Activated naive CD8-positive, alpha-beta T cell treated with anti-CD3 and anti-CD28 coated beads, Interleukin-2, amount 50 U/mL, for 24 hours (primary cell): ENCODE data around the gene GPR137B.

ENCODE experiments used
- ATAC-seq: fragments of 150-1000 bp; cut with Tn5 transposase; one replicate; pipeline ENCODE4 v1.10.0; 2021
- DNase-seq: peaks from one replicate; pipeline ENCODE4 v3.0.0; 2021
- H3K27ac Mint-ChIP-seq: one replicate; pipeline ENCODE4 v1.8.0; 2021; ENCODE audit warnings: mild to moderate bottlenecking, mixed read lengths
- H3K27me3 Mint-ChIP-seq: one replicate; pipeline ENCODE4 v1.8.0; 2021; ENCODE audit warnings: mixed read lengths
- H3K36me3 Mint-ChIP-seq: one replicate; pipeline ENCODE4 v1.8.0; 2021; ENCODE audit warnings: low read depth, mixed read lengths
- H3K4me1 Mint-ChIP-seq: one replicate; pipeline ENCODE4 v1.8.0; 2021; ENCODE audit warnings: mixed read lengths
- H3K4me3 Mint-ChIP-seq: one replicate; pipeline ENCODE4 v1.8.0; 2021; ENCODE audit warnings: mild to moderate bottlenecking, moderate library complexity, mixed read lengths
- H3K9me3 Mint-ChIP-seq: one replicate; pipeline ENCODE4 v1.8.0; 2021; ENCODE audit warnings: mixed read lengths

GPR137B gene

GRCh38 chr1:236147068-236147467, 4.7 kb downstream of the GPR137B start:
- no peak for ATAC-seq
- DNase-seq: no peak
- peaks cover 1% of the 10 kb centered on the region for H3K27me3 Mint-ChIP-seq
- H3K27ac Mint-ChIP-seq: no peak overlapping the region
- H3K4me1 Mint-ChIP-seq: peaks cover 29% of the 10 kb centered on the region
- H3K36me3 Mint-ChIP-seq: peaks cover 5% of the 10 kb centered on the region
- no peaks in the 10 kb centered on the region for H3K9me3 Mint-ChIP-seq
- no peak overlapping the region for H3K4me3 Mint-ChIP-seq

- Mint-ChIP-seq H3K27me3 (no peaks in the 10 kb centered on the region), H3K4me1 (peaks cover 26% of the 10 kb centered on the region), H3K9me3 (no peaks in the 10 kb centered on the region), H3K27ac (no peak overlapping the region), H3K4me3 (no peak overlapping the region), H3K36me3 (peaks cover 5% of the 10 kb centered on the region)
- ATAC-seq (no peak), DNase-seq (no peak)
Observed at GRCh38 chr1:236147521-236148469, 5.5 kb downstream of the GPR137B start.

- Mint-ChIP-seq H3K27ac (no peak overlapping the region), H3K9me3 (no peaks in the 10 kb centered on the region), H3K36me3 (peaks cover 8% of the 10 kb centered on the region), H3K4me3 (no peak overlapping the region), H3K4me1 (peaks cover 24% of the 10 kb centered on the region), H3K27me3 (no peaks in the 10 kb centered on the region)
- DNase-seq (no peak), ATAC-seq (peak; percentile 20)
Observed at GRCh38 chr1:236148470-236148845, 6.1 kb downstream of the GPR137B start.

GRCh38 chr1:236149003-236149595, 6.8 kb downstream of the GPR137B start:
- Mint-ChIP-seq H3K4me1 (peaks cover 17% of the 10 kb centered on the region), H3K36me3 (peaks cover 8% of the 10 kb centered on the region)

GRCh38 chr1:236149696-236150228, 7.4 kb downstream of the GPR137B start:
- H3K4me3 Mint-ChIP-seq: no peak overlapping the region
- H3K27me3 Mint-ChIP-seq: no peaks in the 10 kb centered on the region
- DNase-seq (no peak), ATAC-seq (no peak)
- H3K9me3 Mint-ChIP-seq: no peaks in the 10 kb centered on the region
- peaks cover 8% of the 10 kb centered on the region for H3K36me3 Mint-ChIP-seq
- peaks cover 11% of the 10 kb centered on the region for H3K4me1 Mint-ChIP-seq
- H3K27ac Mint-ChIP-seq: no peak overlapping the region

More at GRCh38 chr1:236149003-236149595, 6.8 kb downstream of the GPR137B start:
- H3K27me3 Mint-ChIP-seq: no peaks in the 10 kb centered on the region
- no peak overlapping the region for H3K4me3 Mint-ChIP-seq
- ATAC-seq (no peak), DNase-seq (no peak)
- no peaks in the 10 kb centered on the region for H3K9me3 Mint-ChIP-seq
- no peak overlapping the region for H3K27ac Mint-ChIP-seq

- no peak overlapping the region for H3K27ac Mint-ChIP-seq
- DNase-seq (no peak), ATAC-seq (no peak)
- H3K36me3 Mint-ChIP-seq: peaks cover 7% of the 10 kb centered on the region
- H3K4me1 Mint-ChIP-seq: peaks cover 6% of the 10 kb centered on the region
- H3K4me3 Mint-ChIP-seq: no peak overlapping the region
- no peaks in the 10 kb centered on the region for H3K9me3 Mint-ChIP-seq
- H3K27me3 Mint-ChIP-seq: no peaks in the 10 kb centered on the region
Observed at GRCh38 chr1:236150311-236150955, 8.1 kb downstream of the GPR137B start.

- Mint-ChIP-seq H3K36me3 (peaks cover 5% of the 10 kb centered on the region), H3K9me3 (no peaks in the 10 kb centered on the region), H3K27me3 (no peaks in the 10 kb centered on the region), H3K27ac (no peak overlapping the region), H3K4me1 (peaks cover 11% of the 10 kb centered on the region), H3K4me3 (no peak overlapping the region)
- ATAC-seq (no peak), DNase-seq (no peak)
Observed at GRCh38 chr1:236150986-236151385, 8.6 kb downstream of the GPR137B start.

- ATAC-seq (no peak), DNase-seq (no peak)
- Mint-ChIP-seq H3K27ac (no peak overlapping the region), H3K36me3 (peaks cover 3% of the 10 kb centered on the region), H3K9me3 (no peaks in the 10 kb centered on the region), H3K4me3 (no peak overlapping the region), H3K27me3 (no peaks in the 10 kb centered on the region), H3K4me1 (peaks cover 18% of the 10 kb centered on the region)
Observed at GRCh38 chr1:236151739-236152424, 9.5 kb downstream of the GPR137B start.

GRCh38 chr1:236154126-236154525, 11.8 kb downstream of the GPR137B start:
- Mint-ChIP-seq H3K27me3 (no peaks in the 10 kb centered on the region), H3K27ac (no peak overlapping the region), H3K4me1 (peaks cover 24% of the 10 kb centered on the region), H3K36me3 (peaks cover 3% of the 10 kb centered on the region), H3K4me3 (no peak overlapping the region), H3K9me3 (no peaks in the 10 kb centered on the region)
- no peak for ATAC-seq
- DNase-seq: no peak

GRCh38 chr1:236154671-236155398, 12.5 kb downstream of the GPR137B start:
- H3K27me3 Mint-ChIP-seq: no peaks in the 10 kb centered on the region
- no peak for DNase-seq
- no peaks in the 10 kb centered on the region for H3K9me3 Mint-ChIP-seq
- peaks cover 3% of the 10 kb centered on the region for H3K36me3 Mint-ChIP-seq
- peaks cover 29% of the 10 kb centered on the region for H3K4me1 Mint-ChIP-seq
- no peak for ATAC-seq
- no peak overlapping the region for H3K27ac Mint-ChIP-seq
- H3K4me3 Mint-ChIP-seq: no peak overlapping the region

GRCh38 chr1:236155399-236155767, 13.0 kb downstream of the GPR137B start:
- no peaks in the 10 kb centered on the region for H3K9me3 Mint-ChIP-seq
- no peak for DNase-seq
- H3K27ac Mint-ChIP-seq: no peak overlapping the region
- H3K4me3 Mint-ChIP-seq: no peak overlapping the region
- H3K27me3 Mint-ChIP-seq: no peaks in the 10 kb centered on the region
- no peak for ATAC-seq
- peaks cover 3% of the 10 kb centered on the region for H3K36me3 Mint-ChIP-seq
- peaks cover 31% of the 10 kb centered on the region for H3K4me1 Mint-ChIP-seq

- Mint-ChIP-seq H3K27me3 (no peaks in the 10 kb centered on the region), H3K4me3 (no peak overlapping the region), H3K4me1 (peaks cover 37% of the 10 kb centered on the region), H3K27ac (no peak overlapping the region), H3K9me3 (peaks cover 3% of the 10 kb centered on the region), H3K36me3 (peaks cover 7% of the 10 kb centered on the region)
- ATAC-seq (no peak), DNase-seq (no peak)
Observed at GRCh38 chr1:236155841-236156503, 13.6 kb downstream of the GPR137B start.

GRCh38 chr1:236156512-236157208, 14.3 kb downstream of the GPR137B start:
- H3K9me3 Mint-ChIP-seq: peaks cover 10% of the 10 kb centered on the region
- no peak overlapping the region for H3K27ac Mint-ChIP-seq
- peaks cover 14% of the 10 kb centered on the region for H3K36me3 Mint-ChIP-seq
- ATAC-seq (peak; percentile 85), DNase-seq (no peak)
- no peaks in the 10 kb centered on the region for H3K27me3 Mint-ChIP-seq
- peaks cover 42% of the 10 kb centered on the region for H3K4me1 Mint-ChIP-seq
- H3K4me3 Mint-ChIP-seq: no peak overlapping the region
